Skin of body (tissue), 2 donors: ENCODE results near the gene PXDC1. TPM values are rescaled to one million over a fixed set of nuclear protein-coding genes. Genes with fewer than 3 reads are reported as not detected.

Source experiments
- DNase-seq: peaks from one replicate; lab custom pipeline; 2025; lab: John Stamatoyannopoulos, UW
- total RNA-seq: library from RNA; depleted of rRNA; stranded (reverse); fragments of >200 nt; gene quantifications from one replicate; pipeline ENCODE4 v1.2.3, GENCODE V29; 2014

Gene PXDC1, protein sequence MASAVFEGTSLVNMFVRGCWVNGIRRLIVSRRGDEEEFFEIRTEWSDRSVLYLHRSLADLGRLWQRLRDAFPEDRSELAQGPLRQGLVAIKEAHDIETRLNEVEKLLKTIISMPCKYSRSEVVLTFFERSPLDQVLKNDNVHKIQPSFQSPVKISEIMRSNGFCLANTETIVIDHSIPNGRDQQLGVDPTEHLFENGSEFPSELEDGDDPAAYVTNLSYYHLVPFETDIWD
- 27.3 TPM for total RNA-seq

- DNase-seq, result no peak
These were observed at the start of gene PXDC1 for GRCh38 chr6:3751077-3751729. TSS of gene PXDC1 (minus strand) at chr6:3751713. CDS start at chr6:3751531, 182 bp downstream.

GRCh38 chr6:3800850-3801591 lies 49.5 kb upstream of the PXDC1 start:
- no peak for DNase-seq

- no peak for DNase-seq
These were observed 48.2 kb upstream of the PXDC1 start for GRCh38 chr6:3799719-3800118.

DNA sequence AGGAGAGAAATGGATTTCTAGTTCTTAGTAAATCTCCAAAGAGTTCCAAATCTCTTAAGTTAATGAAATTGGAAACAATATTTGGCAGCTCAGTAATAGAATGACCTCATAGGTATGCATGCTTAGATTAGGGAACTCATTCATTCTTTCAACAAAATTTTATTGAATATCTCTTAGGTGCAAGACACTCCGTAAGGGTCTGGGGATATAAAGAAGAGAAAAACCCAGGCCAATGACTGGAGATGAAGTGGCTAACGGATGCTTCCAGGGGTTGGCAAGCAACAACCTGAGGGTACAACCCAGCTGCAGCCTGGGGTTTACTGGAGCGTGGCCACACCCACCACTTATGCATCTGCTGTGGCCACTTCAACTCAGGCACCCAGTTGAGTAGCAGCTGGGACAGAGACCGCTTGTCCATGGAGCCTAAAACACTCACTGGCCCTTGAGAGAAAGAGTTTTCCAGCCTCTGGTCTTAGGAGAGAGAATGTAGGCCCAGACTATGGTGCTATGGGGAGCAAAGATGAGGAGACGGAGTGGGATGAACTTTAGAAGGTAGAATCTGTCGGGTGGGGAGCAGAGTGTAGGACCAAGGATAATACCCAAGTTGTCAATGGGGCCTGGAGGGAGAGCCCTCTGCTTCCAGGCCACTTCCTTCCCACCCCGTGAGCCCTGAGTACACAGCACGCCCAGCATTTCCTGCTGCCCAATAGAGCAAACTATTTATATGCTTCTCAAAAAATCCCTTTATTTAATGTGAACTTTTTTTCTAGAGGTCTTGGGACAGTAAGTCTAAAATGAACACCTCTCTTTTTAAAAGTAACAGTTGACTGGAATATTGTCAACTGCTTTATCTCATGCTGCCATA lies 46.8 kb upstream of the PXDC1 start:
- DNase-seq, result peak; percentile 46

DNA sequence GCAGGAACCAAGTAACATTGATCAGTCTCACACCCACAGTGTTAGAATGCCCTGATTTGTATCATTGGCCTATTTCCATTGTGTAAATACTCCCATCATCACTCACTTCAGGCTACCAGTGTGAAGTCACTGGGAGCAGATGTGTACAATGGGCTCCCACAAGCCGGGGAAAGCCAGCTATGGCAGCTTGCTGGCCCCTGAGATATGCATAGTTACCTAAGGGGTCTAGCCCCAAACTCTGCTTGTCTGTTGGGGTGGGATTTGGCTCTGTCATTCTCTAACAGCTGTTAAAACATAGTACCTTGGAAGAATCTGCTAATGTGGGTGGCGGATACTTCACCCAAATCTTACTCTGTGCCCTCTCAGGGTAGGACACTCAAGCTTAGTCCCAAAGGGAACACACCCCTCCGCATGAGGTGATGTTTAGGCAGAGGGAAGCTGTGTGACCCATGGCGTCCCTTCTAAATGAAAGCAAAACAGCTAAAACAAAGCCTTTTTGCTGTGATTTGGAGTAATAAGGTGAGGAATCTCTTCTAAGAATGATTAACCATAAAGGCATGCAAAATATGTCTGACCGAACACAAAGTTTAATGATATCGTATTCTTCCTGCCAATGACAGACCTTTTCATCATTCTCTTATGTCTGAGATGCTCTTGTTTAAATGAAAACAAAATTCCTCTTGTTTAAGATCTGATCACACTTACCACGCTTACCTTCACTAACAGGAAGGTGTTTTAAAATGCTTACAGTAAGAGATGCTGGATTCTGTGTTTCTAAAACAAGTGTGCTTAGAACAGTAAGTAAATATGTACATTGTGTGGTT lies 45.9 kb upstream of the PXDC1 start:
- no peak for DNase-seq

DNA sequence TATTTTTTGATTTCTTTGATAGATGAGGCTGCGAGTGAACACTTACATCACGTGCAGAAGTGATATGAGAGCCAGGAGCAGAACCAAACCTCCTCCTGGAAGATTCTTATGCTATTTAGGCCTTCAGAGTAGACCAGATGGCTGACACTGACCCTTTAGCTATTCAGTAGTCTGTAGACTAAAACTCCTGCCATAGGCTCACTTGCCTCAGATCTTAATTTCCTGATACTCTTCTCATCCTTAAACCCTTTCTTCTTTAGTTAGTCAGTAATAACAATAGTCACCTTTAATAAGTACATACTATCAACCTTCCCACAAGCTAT lies 45.2 kb upstream of the PXDC1 start:
- no peak for DNase-seq

DNA sequence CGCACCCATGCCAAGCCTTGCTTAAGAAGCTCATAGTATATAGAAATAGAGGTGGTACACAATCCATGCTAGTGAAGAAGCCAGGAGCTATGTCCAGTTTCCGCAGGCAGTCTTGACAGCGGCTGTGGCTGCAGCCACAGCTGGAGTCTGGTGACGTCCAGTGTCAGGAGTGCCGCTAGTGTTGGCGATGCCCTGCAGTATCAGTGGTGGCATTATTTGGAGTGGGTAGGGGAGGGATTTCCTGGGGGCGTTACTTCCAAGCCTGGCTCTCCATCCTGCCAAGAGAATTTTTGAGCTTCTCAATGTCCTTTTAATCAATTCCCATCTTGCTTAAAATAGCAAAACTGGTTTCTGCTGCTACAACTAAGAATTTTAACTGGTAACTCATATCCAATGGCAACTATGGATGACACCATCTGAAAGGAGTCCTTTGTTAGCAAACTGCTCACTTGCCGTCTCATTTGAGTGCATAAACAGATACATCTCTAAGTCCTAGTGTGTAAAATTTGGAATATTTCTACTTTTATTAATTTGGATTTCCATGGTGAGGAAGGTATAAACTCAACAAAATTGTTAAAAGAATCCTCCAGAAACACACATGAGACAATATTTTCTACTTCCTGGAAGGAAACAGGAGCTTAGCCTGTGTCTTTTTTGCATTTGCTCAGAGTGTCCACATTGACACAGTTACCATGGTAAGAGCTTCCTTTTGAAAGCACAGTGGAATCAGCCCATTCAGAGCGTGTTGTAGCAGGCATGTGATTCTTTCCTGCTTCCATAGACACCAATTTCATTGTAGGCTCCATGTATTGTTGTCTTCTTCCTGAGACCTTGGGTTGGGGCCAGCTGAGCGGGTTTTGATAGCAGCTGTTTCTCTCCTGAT lies 44.6 kb upstream of the PXDC1 start:
- peak; percentile 83 for DNase-seq

GRCh38 chr6:3794092-3794491 lies 42.6 kb upstream of the PXDC1 start:
- DNase-seq, result no peak

- DNase-seq, result no peak
These were observed 42.0 kb upstream of the PXDC1 start for GRCh38 chr6:3793545-3793944.

- no peak for DNase-seq
These were observed 40.2 kb upstream of the PXDC1 start for GRCh38 chr6:3791526-3792203.

GRCh38 chr6:3789896-3790558 lies 38.5 kb upstream of the PXDC1 start:
- DNase-seq, result no peak

DNA sequence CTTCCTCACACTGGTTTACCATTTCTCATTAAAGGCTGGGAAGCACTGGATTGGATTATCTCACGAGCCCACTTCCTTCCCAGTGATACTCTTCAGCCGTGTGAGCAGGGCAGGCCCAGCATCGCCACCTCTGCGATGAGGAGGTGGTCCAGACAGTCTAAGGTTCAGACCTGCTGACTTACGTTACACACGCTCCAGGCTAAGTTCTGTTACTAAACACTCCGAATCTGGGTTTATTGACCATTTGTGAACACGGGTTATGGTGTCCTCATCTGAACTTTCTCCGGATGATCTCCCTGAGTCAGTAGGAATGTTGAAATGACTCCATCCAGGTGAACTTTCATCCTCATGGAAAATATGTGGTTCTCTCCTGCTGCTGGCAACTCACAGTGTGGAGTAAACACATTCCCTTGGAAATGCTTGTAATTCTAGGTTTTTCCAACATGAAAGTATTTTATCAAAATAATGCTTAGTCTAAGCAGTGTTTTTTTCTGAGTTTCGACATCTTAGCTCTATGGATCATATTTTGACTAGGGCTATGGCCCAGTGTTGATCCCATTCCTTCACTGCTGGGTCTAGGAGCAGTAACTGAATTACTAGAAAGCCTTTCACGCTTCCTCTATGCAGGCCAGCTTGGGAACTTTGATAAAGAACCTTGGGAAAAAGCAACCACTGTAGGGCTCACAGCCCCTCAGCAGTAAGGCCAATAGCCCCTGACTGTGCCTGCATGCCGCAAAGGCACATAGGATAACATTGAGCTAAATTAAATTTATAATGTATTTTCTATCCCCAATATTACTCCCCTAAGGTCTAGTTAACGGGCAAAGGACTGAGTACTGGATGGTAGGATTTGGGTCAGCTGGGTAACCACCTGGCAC lies 37.7 kb upstream of the PXDC1 start:
- DNase-seq, result no peak

DNA sequence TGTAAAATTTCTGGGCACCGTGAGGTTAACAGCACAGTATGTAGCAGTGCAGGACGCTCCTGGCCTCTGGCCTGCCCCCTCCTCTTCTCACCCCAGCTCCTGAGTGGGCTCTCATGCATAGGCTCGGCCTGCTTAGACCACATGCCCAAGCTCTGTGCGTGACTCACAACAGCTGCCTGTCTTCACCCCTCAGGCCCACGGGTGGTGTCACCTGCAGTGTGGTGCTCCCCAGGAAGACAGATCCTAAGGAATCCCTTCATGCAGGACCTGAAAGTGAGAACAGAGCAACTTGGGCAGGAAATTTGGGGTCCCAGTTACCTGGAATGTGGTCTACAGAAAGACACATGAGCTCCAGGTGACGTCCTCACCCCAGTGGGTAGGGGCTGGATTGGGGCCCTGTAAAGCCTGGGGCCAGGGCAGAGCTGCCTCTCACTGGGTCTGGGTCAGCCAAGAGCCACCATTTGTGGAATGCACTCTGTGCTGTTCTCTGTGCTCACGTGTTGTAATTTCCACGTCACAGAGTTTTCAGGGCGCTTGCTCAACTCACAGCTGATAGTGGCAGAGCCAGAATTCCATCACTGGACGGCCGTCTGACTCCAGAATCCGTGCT lies 37.0 kb upstream of the PXDC1 start:
- DNase-seq, result no peak

DNA sequence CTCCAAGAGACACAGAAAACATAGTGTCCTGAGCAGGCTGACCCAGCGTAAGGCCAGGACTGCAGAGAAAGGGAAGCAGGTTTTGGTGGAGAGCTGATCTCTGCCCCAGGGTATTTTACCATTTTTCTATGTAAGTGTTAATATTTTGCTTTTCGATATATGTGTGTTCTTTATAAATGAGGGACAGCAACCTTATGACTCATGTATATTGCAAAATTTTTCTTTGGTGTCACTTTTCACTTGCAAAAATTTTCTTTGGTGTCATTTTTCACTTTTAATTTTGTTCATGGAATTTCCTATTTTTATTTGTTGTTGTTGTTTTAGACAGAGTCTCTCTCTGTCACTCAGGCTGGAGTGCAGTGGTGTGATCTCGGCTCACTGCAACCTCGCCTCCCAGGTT lies 34.6 kb upstream of the PXDC1 start:
- no peak for DNase-seq

GRCh38 chr6:3785745-3786098 lies 34.2 kb upstream of the PXDC1 start:
- DNase-seq, result no peak

DNA sequence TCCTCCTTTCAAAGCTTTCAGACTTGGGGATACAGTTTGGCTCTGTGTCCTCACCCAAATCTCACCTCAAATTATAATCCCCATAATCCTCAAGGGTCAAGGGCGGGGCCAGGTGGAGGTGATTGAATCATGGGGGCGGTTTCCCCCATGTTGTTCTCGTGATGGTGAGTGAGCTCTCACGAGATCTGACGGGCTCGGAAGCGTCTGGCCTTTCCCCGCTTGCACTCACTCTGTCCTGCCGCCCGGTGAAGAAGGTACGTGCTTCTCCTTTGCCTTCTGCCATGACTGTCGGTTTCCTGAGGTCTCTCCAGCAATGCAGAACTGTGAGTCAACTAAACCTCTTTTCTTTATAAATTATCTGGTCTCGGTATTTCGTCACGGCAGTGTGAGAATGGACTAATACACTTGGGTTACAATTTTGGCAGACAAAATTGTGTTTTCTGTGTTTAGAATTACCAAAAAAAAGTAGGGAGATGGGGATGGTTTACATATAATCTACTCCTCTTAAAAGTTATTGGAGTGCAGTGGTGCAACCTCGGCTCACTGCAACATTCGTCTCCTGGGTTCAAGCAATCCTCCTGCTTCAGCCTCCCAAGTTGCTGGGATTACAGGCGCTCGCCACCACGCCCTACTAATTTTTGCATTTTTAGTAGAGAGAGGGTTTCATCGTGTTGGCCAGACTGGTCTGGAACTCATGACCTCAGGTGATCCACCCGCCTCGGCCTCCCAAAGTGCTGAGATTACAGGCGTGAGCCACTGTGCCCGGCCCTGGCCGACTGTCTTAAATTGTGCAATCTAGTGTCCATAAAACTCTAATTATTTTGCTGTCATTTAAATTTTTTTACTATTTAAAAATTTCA lies 33.6 kb upstream of the PXDC1 start:
- no peak for DNase-seq

DNA sequence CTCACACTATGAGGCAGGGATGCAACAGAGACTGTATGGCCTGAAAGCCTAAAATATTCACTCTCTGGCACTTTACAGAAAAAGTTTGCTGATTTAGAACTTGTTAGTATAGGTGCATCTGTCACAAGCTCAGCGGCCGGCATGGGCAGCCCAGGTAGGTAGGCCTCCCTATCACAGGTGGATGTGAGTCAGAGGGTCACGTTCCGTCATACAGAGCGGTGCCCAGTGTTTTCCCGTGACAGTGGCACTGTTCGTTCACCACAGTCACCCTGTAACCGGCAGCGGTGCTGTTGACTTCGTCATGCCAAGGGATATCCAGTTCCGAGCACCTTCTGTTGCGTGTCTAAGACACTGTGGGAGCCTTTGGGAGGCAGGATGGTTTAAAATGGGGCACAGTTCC lies 32.9 kb upstream of the PXDC1 start:
- no peak for DNase-seq
